Measurements from ENCODE around the gene PRDM4.
"Not testable (repeated sequence)": the region's sequence is repeated elsewhere in the genome, so short reads cannot be mapped to it uniquely, and the experiment has no call there.

PRDM4 gene

DNA sequence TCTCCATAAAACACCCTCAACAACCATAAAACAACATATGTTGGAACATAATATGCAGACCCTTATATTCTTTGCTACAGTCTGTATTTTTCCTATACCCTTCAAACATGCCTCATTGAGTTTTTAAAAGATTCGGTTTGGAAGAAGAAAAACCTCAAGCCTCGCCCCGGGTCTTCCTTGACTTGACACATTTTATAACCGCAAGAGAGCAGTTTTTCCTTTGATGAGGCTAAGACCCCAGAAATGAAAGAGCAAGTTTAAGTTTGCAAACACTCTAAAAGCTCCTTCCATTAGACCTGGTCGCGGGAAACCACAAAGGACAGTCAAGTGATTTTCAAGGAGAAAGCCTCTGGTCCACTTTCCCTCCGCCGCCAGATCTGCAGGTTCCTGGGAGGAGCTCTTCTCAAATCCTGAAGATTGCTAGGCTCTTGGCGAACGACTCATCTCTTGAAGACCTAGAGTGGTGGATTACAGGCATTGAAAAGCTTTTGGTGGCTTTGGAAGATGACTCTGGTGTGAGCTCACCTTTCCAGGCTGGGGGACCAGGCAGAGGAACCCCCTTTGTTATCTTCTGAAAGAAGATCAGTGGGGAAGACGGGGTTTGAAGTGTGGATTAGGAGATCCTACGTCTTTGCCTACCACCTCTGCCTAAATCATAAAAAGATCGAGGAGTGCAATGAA, 13.6 kb upstream of the PRDM4 start, which contains the start of gene ASCL4:
TSS of gene ASCL4 (plus strand) at position 356 of the 681 bp plus-strand sequence. CDS start 515 bp downstream, outside the sequence.
- DNase-seq (ENCODE audit: low spot score): no peak

DNA sequence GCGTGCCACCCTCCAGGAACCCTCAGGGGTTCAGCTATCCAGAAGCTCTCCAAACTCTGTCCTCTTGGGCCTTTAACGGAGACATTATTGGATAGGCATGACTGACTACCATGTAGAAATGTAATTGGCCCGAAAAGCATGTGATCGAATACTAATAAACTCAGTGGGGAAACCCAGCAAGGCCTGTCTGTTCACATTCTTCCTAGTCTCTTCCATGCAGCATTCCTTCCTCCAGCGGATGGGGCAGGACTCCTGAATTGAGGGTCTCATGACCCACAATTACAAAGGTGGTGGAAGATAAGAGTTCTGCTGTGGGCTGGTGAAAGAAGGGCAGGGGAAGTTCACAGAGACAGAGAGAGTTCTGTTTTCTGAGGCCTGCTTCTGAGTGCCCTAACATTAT, 6.5 kb upstream of the PRDM4 start:
- DNase-seq (ENCODE audit: low spot score): no peak

DNA sequence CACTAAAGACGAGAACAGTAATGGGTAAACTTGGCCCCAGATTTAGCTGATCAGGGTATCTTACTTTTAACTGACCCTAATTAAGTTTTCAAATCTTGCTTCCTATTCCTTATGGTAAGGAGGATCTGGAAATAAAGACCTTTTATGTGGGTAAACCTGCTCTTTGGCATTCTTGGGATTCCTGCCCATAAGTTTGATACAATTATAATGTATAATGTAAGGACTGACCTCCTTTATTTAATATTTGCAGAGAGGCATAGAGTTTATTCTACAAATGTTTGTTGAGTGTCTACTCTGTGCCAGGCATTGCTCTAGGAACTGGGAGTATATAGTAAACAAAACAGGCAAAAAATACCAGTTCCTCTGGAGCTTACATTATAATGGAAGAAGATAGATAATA, 4.4 kb upstream of the PRDM4 start:
- no peak for DNase-seq (ENCODE audit: low spot score)

DNA sequence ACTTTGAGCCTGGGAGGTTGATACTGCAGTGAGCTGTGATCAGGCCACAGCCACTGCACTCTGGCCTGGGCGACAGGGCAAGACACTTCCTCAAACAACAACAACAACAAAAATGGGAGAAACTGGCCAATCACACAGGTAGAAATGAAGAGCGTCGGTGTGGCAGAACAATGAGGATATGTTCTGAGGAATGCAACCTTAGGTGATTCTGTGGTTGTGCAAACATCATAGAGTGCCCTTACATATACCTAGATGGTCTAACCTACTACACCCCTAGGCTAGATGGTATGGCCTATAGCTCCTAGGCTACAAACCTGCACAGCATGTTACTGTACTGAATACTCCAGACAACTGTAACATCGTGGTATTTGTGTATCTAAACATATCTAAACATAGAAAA, 3.7 kb upstream of the PRDM4 start:
- no peak for DNase-seq (ENCODE audit: low spot score)

DNA sequence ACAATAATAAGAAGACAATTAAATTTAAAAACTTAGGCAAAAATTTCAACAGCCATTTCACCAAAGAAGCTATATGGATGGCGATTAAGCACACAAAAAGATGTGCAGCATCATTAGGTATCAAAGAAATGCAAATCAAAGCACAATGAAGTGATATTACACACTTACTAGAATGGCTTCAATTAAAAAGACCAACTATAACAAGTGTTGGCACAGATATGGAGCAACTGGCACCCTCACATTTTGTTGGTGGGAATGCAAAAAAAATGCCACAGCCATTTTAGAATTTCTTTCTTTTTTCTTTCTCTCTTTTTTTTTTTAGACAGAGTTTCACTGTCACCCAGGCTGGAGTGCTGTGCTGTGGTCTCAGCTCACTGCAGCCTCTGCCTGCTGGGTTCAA, 1.9 kb upstream of the PRDM4 start:
- DNase-seq (ENCODE audit: low spot score): no peak

DNA sequence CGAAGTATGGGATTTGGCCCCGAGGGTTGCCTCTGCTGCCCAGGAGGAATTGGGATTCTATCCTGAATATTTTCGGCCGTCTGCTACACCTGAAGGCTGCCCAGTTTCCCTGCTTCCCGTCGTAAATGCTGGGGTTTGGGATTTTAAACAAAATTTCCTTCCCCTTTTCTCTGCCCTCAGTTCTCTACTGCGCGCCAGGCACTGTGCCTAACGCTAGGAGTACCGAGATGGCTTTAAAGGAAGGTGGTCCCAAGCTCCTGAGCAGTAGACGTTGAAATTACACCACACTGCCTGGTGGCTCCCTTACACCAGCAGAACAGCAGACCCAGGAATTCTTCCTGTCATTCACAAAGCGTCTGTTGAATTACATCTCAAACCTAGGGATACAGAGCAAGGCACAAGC, 566 bp upstream of the PRDM4 start:
- DNase-seq (ENCODE audit: low spot score): no peak

DNA sequence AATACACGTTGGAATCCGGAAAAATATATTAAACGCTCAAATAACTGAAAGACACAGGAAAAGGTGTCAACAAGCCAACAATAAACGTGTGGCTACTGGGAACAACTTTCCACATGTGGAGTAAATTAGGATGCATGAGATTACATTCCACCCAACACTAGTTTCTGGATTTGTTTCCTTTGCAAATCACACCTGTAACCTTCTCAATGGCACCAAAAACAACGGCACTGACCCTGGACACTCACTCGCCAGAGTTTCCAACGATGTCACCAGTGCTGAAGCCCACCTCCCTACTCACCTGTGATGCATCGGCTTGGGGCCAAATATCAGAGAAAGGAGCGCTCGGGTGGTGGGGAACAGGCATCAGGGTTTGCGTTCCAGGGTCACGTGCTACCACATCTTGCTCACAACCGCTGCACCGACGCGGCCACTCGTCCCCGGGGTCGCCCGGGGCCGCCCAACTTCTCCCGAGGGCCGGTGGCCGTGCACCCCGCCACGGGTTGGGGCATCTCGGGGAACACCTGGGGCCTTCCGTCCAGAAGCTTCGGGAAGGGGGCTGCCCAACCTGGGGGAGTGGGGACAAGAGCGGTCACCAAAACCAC, 629 bp downstream of the PRDM4 start:
- DNase-seq (ENCODE audit: low spot score): peak; percentile 22

DNA sequence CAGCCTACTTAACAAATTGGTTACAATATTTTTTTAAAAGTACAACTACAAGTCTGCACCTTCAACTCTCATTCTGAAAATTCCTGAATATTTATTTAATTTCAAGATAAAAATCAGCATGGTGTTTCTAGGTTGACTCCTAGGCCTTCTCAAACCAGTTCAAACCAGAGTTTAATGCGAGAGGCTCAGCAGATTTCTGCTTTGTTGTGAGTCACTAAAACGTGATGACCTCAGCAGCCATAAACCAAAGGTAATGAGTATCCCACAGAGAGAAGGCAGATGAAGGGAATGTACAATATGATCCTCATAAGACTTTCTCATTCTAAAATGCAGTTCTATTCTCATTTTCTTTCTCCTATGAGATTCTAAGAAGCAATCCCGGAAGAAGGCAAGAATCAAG, 1.5 kb downstream of the PRDM4 start:
- DNase-seq (ENCODE audit: low spot score): peak; percentile 62

DNA sequence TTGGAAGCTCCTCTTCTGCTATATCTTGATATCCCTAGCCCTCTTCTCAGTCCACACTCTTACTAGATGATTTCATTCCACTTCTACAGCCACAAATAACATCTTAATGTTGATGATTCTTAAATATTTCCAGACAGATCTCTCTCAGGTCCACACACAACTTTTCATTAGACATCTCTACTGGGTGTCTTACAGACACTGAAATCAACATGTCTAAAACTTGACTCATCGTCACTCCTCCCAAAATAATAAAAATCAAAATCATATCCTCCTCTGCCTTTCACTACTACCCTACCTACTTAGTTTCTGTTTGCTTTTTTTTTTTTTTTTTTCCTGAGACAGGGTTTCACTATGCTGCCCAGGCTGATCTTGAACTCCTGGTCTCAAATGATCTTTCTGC, 11.9 kb downstream of the PRDM4 start:
- DNase-seq (ENCODE audit: low spot score): no peak

DNA sequence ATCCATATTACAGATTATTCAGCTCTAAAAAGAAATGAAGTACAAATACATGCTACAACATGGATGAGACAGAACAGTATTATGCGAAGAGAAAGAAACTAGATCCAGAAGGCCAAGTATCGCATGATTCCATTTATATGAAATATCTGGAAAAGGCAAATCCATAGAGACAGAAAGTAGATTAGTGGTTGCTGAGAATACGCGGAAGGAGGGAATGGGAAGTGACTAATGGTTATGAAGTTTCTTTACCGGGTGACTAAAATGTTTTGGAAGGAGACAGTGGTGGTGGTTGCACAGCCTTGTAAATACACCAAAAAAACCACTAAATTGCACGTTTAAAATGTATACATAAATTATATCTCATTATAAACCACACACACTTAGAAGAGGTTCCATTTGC, 12.5 kb downstream of the PRDM4 start:
- DNase-seq (ENCODE audit: low spot score): no peak

DNA sequence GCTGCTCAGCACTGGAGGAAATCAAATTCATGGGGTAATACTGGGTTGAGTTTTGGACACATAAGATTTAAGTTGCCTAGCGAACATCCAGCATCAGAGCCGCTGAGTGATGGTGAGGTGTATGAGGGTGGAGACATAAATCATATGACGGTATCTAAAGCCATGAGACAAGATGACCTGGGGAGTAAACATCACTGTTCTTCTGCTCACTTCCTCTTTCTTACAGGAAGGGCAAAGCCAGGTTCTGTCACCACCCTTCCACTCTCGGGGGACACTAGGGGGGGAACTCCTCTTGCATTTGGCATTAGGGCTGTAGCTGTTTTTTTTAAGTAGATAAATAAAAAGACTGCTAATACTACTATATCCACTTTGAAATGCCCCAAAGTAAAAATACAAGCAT, 24.0 kb downstream of the PRDM4 start:
- no peak for DNase-seq (ENCODE audit: low spot score)

DNA sequence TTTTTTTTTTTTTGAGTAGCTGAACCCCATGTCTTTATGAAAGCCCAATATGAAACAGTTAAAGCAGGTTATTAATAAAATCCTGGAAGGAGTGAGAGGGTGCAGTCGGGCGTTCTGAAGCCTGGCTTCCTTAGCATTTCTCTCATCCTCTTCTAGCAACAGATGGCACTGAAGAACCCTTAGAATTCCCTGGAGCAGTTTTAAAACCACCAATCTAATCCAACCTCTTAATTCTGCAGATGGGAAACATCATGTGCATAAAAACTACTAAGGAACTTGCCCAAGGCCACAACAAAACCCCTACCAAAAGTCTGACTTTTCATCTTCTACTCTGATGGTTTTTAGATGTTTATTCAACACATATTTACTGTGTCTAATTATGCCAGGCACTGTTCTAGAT, 25.2 kb downstream of the PRDM4 start:
- DNase-seq (ENCODE audit: low spot score): no peak

DNA sequence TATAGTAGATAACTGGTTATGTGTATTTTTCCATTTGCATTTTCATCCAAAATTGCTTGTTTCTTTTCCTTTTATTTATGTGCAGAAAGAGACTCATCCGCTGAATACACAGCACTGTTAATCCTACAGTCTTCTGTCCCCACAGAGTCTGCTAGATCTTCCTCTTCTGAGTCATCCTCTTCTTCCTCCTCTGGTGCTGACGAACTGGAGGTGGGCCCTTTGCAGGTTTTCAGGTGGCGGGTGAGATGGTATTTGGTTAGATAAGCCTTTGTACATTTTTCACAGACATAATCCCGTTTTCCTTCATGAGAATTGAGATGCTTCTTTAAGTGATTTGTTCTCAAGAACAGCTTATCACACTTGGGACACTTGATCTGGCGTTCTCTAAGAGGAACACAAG, 26.8 kb downstream of the PRDM4 start:
- DNase-seq (ENCODE audit: low spot score): no peak

DNA sequence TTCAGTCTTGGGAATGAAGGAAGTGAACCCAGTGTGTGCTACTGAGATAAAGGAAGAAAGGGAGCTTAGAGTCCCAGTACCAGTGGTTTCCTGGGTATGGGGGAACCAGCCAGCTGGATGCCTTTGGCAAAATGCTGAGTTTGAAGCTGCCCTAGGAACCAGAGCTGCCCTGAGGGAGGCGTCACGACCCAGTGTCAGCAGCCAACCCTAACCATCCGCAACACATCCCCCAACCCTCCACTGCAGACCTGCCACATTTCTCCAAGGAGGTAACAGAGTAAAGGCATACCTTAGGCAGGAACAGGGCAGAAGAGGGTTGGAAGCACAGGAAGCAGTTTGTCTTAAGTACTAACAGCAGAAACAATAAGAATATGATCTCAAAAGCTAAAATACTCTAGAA, 28.6 kb downstream of the PRDM4 start:
- DNase-seq (ENCODE audit: low spot score): no peak

DNA sequence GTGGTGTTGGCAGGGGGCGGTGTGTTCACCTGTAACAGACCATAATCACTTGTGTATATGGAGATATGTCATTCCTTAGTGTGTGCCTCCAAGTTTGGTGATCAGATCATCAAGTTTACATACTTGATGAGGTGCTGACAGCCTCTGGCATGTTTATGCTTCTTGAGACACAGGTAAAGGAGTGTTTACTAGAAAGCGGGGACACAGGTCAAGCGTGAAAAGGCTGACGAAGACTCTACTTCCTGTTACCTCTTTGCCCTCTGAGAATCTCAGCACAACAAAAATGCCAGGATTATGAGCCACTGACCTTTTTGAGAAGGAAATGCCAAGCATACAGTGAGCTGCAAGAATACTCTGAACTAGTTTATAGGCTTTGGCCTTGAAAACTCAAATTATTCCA, 29.6 kb downstream of the PRDM4 start:
- DNase-seq (ENCODE audit: low spot score): no peak

DNA sequence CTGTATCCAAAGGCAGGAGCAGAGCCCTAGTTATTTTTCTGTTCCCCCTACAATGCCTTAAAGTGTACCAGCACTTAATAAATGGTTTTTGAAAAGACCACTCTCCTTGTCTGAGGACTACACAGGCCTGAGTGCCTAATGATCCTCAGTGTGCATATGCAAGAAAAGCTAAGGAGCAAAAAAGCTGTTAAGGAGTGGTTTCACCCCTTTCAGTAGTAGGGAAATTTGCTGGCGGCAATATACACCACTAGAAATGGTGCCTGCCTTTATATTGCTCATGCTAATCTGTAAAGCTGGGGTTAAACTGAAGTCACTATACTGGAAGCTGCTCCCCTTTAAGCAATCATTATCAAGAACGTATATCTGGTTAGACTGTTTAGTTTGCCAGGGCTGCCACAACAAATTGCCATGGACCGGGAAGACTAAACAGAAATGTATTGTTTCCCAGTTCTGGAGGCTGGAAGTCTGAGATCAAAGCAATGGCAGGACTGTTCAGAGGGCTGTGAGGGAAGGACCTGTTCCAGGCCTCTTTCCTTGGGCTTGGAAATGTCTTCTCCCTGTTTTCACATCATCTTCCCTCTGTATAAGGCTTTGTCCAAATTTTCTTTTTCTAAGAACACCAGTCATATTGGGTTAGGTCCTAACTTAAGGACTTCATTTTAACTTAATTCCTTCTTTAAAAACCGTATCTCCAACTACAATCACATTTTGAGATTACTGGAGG, 30.2 kb downstream of the PRDM4 start:
- DNase-seq (ENCODE audit: low spot score): no peak

DNA sequence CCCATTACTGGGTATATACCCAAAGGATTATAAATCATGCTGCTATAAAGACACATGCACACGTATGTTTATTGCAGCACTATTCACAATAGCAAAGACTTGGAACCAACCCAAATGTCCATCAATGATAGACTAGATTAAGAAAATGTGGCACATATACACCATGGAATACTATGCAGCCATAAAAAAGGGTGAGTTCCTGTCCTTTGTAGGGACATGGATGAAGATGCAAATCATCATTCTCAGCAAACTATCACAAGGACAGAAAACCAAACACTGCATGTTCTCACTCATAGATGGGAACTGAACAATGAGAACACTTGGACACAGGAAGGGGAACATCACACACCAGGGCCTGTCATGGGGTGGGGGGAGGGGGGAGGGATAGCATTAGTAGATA, 33.2 kb downstream of the PRDM4 start:
- DNase-seq (ENCODE audit: low spot score): not testable (repeated sequence)

DNA sequence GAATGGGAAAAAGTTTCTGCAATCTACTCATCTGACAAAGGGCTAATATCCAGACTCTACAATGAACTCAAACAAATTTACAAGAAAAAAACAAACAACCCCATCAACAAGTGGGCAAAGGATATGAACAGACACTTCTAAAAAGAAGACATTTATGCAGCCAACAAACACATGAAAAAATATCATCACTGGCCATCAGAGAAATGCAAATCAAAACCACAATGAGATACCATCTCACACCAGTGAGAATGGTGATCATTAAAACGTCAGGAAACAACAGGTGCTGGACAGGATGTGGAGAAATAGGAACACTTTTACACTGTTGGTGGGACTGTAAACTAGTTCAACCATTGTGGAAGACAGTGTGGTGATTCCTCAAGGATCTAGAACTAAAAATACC, 33.6 kb downstream of the PRDM4 start:
- DNase-seq (ENCODE audit: low spot score): not testable (repeated sequence)

DNA sequence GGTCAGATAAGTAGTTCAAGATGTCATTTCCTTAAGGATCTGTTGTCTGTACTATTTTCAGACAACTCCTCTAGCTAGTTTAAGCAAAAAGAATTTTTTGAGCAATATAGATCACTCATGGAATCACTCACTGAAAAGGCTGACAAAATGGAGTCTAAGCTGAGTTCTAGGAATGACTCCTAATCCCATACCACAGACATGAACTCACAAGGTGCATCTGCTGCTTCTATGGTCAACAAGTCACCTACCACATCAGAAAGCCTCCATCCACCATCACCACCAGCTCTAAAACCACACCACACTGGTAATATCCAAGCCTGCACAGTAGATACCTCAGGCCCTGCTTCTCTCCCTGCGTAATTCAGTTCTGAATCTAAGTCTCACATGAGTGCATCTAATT, 42.3 kb downstream of the PRDM4 start:
- DNase-seq (ENCODE audit: low spot score): no peak

DNA sequence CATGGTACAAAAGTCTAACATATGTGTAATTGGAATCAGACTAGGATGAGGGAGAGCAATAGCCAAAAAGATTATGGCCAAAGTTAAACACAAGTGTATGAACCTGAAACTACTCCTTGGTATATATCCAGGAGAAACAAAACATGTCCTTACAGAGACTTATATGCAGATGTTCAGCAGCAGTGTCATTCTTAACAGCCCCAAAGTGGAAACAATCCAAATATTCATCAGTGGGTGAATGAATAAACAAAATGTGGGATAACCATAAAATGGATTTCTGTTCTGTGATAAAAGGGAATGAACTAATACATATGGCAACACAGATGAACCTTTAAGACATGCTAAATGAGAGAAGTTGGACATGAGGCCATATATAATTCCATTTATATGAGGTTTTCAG, 45.2 kb downstream of the PRDM4 start:
- no peak for DNase-seq (ENCODE audit: low spot score)

DNA sequence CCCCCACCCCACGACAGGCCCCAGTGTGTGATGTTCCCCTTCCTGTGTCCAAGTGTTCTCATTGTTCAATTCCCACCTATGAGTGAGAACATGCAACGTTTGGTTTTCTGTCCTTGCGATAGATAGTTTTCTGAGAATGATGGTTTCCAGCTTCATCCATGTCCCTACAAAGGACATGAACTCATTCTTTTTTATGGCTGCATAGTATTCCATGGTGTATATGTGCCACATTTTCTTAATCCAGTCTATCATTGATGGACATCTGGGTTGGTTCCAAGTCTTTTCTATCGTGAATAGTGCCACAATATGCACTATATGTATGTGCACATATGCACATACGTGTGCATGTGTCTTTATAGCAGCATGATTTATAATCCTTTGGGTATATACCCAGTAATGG, 55.4 kb downstream of the PRDM4 start:
- DNase-seq (ENCODE audit: low spot score): not testable (repeated sequence)

DNA sequence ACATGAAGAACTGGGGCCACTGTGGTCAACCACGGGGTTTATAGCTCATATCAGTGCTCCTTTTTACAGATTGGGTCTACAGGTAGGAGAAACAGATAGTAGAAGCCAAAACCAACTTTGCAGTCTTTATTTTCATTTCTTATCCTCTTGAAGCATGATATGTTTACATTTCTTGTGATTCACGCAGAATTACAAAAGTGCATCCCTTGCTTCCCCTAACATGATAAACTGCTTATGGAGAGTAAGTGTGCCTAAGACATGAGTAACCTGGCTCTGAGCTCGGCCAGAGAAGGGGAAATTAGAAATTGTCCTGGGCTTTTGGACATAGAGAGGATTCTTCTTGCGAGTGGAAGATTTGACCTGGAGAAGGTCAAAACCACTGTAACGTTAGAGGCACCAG, 56.9 kb downstream of the PRDM4 start:
- DNase-seq (ENCODE audit: low spot score): no peak

DNA sequence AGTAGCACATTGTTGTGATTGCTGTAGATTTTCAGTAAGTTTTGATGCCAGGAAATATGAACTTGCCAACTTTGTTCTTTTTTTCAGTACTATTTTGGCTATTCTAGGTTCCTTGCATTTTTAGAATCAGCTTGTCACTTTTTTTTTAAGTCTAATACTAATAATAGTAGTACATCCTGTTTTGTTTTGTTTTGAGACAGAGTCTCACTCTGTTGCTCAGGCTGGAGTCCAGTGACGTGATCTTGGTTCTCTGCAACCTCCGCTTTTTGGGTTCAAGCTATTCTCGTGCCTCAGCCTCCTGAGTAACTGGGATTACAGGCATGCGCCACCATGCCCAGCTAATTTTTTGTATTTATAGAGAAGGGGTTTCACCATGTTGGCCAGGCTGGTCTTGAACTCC, 58.8 kb downstream of the PRDM4 start:
- DNase-seq (ENCODE audit: low spot score): no peak

DNA sequence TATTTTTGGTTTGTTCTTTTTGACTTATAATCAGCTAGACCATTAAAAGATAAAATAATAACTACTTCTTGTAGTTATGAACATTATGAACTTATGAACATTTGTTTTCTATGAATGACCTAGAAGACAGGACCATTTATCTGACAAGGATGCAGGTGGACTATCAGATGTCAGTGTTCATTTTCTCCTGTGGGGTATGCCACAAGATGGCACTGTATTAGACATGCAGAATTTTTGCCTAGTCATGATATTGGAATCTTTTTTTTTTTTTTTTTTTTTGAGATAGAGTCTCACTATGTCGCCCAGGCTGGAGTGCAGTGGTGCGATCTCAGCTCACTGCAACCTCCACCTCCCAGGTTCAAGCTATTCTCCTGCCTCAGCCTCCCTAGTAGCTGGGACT, 65.2 kb downstream of the PRDM4 start:
- DNase-seq (ENCODE audit: low spot score): not testable (repeated sequence)

Measured in CD4-positive, alpha-beta T cell treated with Interleukin-2 at 100 ng/mL for 4 hours (primary cell).